ENCODE measurements around the gene TMPRSS9. TPM values are rescaled to one million over a fixed set of nuclear protein-coding genes. Genes with fewer than 3 reads are reported as not detected.

Gene TMPRSS9
- total and polyA plus RNA-seq, 12 donors = 0.32 to 1.7 (median 1.1) TPM

GRCh38 chr19:2410023-2410422 is 50.0 kb downstream of the TMPRSS9 start:
- Histone ChIP-seq H3K9me3 (replicated peaks in 1 of 3) (no peaks in the 10 kb centered on the region), H3K36me3 (replicated peaks in 1 of 2) (no peaks in the 10 kb centered on the region), H3K27me3 (no peaks in the 10 kb centered on the region), H3K27ac (no peak overlapping the region), H3K4me3 (no peak overlapping the region), H3K4me1 (replicated peaks in 1 of 2) (no peaks in the 10 kb centered on the region)
- no peak for DNase-seq
- TF ChIP-seq, protein P1, sequence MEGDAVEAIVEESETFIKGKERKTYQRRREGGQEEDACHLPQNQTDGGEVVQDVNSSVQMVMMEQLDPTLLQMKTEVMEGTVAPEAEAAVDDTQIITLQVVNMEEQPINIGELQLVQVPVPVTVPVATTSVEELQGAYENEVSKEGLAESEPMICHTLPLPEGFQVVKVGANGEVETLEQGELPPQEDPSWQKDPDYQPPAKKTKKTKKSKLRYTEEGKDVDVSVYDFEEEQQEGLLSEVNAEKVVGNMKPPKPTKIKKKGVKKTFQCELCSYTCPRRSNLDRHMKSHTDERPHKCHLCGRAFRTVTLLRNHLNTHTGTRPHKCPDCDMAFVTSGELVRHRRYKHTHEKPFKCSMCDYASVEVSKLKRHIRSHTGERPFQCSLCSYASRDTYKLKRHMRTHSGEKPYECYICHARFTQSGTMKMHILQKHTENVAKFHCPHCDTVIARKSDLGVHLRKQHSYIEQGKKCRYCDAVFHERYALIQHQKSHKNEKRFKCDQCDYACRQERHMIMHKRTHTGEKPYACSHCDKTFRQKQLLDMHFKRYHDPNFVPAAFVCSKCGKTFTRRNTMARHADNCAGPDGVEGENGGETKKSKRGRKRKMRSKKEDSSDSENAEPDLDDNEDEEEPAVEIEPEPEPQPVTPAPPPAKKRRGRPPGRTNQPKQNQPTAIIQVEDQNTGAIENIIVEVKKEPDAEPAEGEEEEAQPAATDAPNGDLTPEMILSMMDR (IDR thresholded peaks at IDR 0.05) = no peak
- TF ChIP-seq POLR2A (IDR thresholded peaks at IDR 0.05) = no peak
- intact Hi-C loops (cut with DNase I) = no loop called here
- WGBS, 4 donors = 91 to 98% (median 97%) methylated on average over 4 to 7 of the region's 7 CpGs

DNA sequence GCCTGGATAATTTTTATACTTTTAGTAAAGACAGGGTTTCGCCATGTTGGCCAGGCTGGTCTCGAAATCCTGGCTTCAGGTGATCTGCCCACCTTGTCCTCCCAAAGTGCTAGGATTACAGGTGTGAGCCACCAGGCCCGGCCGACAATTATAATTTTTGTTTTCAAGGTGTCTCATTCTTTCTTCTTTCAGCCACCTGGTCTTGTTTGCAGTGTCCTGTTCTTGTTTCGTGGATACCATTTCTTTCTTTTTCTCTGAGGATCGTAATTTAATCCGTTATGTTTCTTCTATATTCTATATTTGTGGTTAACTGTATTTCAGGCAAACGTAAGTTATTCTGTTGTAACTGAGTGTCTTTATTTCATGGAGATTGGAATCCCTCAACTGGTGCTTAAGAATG is 51.6 kb downstream of the TMPRSS9 start:
- no peak for DNase-seq
- no peak overlapping the region for H3K27ac ChIP-seq
- no peak overlapping the region for H3K4me3 ChIP-seq
- intact Hi-C loops (cut with DNase I) = no loop called here
- H3K9me3 ChIP-seq (replicated peaks in 1 of 3) = no peaks in the 10 kb centered on the region
- H3K27me3 ChIP-seq = no peaks in the 10 kb centered on the region
- no peaks in the 10 kb centered on the region for H3K36me3 ChIP-seq (replicated peaks in 1 of 2)
- 81 to 91% (median 89%) methylated on average over 8 of the region's 8 CpGs for WGBS, 4 donors
- H3K4me1 ChIP-seq (replicated peaks in 1 of 2) = no peaks in the 10 kb centered on the region
- TF ChIP-seq, protein P1 (IDR thresholded peaks at IDR 0.05) = no peak
- TF ChIP-seq POLR2A (IDR thresholded peaks at IDR 0.05) = no peak

GRCh38 chr19:2412449-2412848 is 52.4 kb downstream of the TMPRSS9 start:
- TF ChIP-seq, protein P1 (IDR thresholded peaks at IDR 0.05) = no peak
- TF ChIP-seq POLR2A (IDR thresholded peaks at IDR 0.05) = no peak
- intact Hi-C loops (cut with DNase I) = no loop called here
- H3K36me3 ChIP-seq (replicated peaks in 1 of 2) = no peaks in the 10 kb centered on the region
- H3K9me3 ChIP-seq (replicated peaks in 1 of 3) = no peaks in the 10 kb centered on the region
- WGBS, 4 donors = 50 to 72% (median 56%) methylated on average over 2 of the region's 2 CpGs
- no peak overlapping the region for H3K4me3 ChIP-seq
- no peaks in the 10 kb centered on the region for H3K4me1 ChIP-seq (replicated peaks in 1 of 2)
- no peaks in the 10 kb centered on the region for H3K27me3 ChIP-seq
- DNase-seq = no peak
- no peak overlapping the region for H3K27ac ChIP-seq

DNA sequence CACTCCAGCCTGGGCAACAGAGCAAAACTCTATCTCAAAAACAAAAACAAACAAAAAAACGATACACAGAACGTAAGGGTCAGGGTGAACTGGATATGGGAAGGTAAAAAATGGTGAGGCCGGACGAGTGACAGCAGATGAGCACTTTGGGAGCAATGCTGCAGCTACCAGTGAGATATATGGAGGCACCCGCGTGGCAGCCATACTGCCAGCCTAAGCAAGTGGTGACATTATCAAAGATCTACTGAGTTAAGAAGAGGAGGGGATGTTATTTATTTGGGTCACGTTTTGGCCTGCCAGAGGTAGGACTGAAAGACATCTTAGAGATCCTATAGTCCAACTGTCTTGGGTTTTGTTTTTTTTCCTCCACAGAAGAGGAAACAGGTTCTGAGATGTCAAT is 53.1 kb downstream of the TMPRSS9 start:
- Histone ChIP-seq H3K9me3 (replicated peaks in 1 of 3) (no peaks in the 10 kb centered on the region), H3K4me1 (replicated peaks in 1 of 2) (no peaks in the 10 kb centered on the region), H3K4me3 (no peak overlapping the region), H3K36me3 (replicated peaks in 1 of 2) (no peaks in the 10 kb centered on the region), H3K27me3 (no peaks in the 10 kb centered on the region), H3K27ac (no peak overlapping the region)
- DNase-seq = no peak
- WGBS, 4 donors = 62 to 85% (median 75%) methylated on average over 7 of the region's 7 CpGs
- intact Hi-C loops (cut with DNase I) = no loop called here
- TF ChIP-seq, protein P1 (IDR thresholded peaks at IDR 0.05) = no peak
- no peak for TF ChIP-seq POLR2A (IDR thresholded peaks at IDR 0.05)

Data from adrenal gland (tissue), 12 donors.